Transverse colon (tissue), 4 donors: ENCODE measurements around the gene HAUS3. TPM values are rescaled to one million over a fixed set of nuclear protein-coding genes. Genes with fewer than 3 reads are reported as not detected.
"Not testable (repeated sequence)": the region's sequence is repeated elsewhere in the genome, so short reads cannot be mapped to it uniquely, and the experiment has no call there.

Experiments
- DNase-seq: peaks from one replicate; pipeline ENCODE4 v3.0.0-alpha.2; 2019
- H3K27ac ChIP-seq, 4 donors: fragments of 200-600 bp; sonication (generic); 2 replicates each; pipeline ENCODE4 v1.5.1; 2016 to 2018; ENCODE audit warnings: inconsistent platforms in 4 of 4
- H3K27me3 ChIP-seq: fragments of 200-600 bp; sonication (generic); 2 replicates; pipeline ENCODE4 v1.5.1; 2017; ENCODE audit warnings: inconsistent platforms
- H3K36me3 ChIP-seq, 4 donors: fragments of 200-600 bp; sonication (generic); 2 replicates each; pipeline ENCODE4 v1.5.1; 2017 to 2019; ENCODE audit warnings: inconsistent platforms in 4 of 4
- H3K4me1 ChIP-seq, 4 donors: fragments of 200-600 bp; sonication (generic); 2 replicates each; pipeline ENCODE4 v1.5.1; 2017 to 2020; ENCODE audit warnings: inconsistent platforms in 4 of 4
- H3K4me3 ChIP-seq, 4 donors: fragments of 200-600 bp; sonication (generic); 1 replicate in 1 of 4; 2 replicates in 3 of 4; pipeline versions ENCODE4 v1.5.1 to v1.6.1; 2017 to 2019; ENCODE audit warnings: inconsistent platforms in 4 of 4
- H3K9me3 ChIP-seq, 2 donors: fragments of 200-600 bp; sonication (generic); 2 replicates each; pipeline ENCODE4 v1.5.1; 2017 to 2019; ENCODE audit warnings: inconsistent platforms in 2 of 2
- EP300 ChIP-seq: sonication (generic); formaldehyde crosslinking; IDR thresholded peaks from one replicate; pipeline ENCODE4 v1.6.1; 2017; ENCODE audit warnings: antibody characterized with exemption, low read depth
- POLR2A ChIP-seq: fragments of 450-650 bp; IDR thresholded peaks from one replicate; pipeline ENCODE4 v1.6.1; 2016; ENCODE audit warnings: antibody characterized with exemption, mild to moderate bottlenecking, moderate library complexity
- POLR2AphosphoS5 ChIP-seq, 3 donors: sonication (generic); formaldehyde crosslinking; IDR thresholded peaks; one replicate each; pipeline ENCODE4 v1.6.1; 2016; ENCODE audit warnings: antibody characterized with exemption in 3 of 3
- WGBS, 2 donors: methylation state at CpG; one replicate each; pipeline ENCODE4 v1.1.5; 2018; ENCODE audit warnings: low coverage in 1 of 2; 5-methylcytosine and 5-hydroxymethylcytosine counted together
- in situ Hi-C, 4 donors: fragments of 200-750 bp; cut with MboI; loops; one replicate each; pipeline versions ENCODE4 v1.15.0 to v1.15.1; 2017; ENCODE audit warnings: low sequenced_read_pairs in 3 of 4, low pct_ligation_motif_present in 1 of 4, low pct_unique_long_range_greater_than_20kb in 1 of 4
- intact Hi-C: fragments of 100-400 bp; cut with DNase I; formaldehyde crosslinking; loops from one replicate; pipeline ENCODE4 v1.15.1; 2023; ENCODE audit warnings: low total_unique reads
- total RNA-seq, 4 donors: library from RNA; depleted of rRNA; stranded (reverse); fragments of >200 nt; gene quantifications; one replicate each; pipeline ENCODE4 v1.1.0, GENCODE V29; 2016
- TF ChIP-seq, protein P1 (sequence below), 5 experiments: fragments of 200-600 bp in 3 of 5; fragments of 450-650 bp in 2 of 5; sonication (generic) in 3 of 5; IDR thresholded peaks; 1 replicate in 2 of 5; 2 replicates in 3 of 5; pipeline ENCODE4 v1.5.1; 2016 to 2017; ENCODE audit warnings: antibody characterized with exemption in 5 of 5, inconsistent platforms in 3 of 5, mild to moderate bottlenecking in 2 of 5, moderate library complexity in 1 of 5

Gene HAUS3
- total RNA-seq, 4 donors from 2014 or later: 2.0 to 18.0 (median 11.3) TPM

DNA sequence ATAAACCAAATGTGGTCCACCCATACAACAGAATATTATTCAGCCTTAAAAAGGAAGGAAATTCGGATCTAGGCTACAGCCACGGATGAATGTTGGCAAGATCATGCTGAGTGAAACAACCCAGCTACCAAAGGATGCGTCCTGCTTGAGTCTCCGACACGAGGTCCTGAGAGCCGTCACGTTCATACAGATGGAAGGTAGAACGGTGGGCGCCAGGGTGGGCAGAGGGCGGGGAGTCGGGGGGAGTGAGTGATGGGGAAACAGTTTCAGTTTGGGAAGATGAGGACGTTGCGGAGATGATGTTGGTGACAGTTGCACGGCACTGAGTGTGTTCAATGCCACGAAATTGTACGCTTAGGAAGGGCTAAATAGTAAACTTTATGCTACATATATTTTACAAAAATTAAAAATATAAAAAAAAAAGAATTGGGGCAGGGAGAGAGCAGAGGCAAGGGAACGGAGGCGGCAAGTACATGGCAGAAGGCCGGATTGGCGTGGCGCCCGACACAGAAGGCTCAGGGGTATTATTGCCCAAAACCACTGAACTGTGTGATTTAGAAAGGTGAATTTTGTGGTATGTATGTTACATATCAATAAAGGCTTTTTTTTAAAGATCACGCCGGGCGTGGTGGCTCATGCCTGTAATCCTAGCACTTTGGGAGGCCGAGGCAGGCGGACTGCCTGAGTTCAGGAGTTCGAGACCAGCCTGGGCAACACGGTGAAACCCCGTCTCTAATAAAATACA is 34.8 kb upstream of the HAUS3 start:
- intact Hi-C loops (loop anchor here (5.0 kb wide), 1 partner anchor 56 kb away; no protein-coding TSS in a partner anchor), in situ Hi-C loops (loop anchor here in 1 of 4 donors (10.0 kb wide), 1 partner anchor 52 kb away; no protein-coding TSS in a partner anchor)
- DNase-seq: no peak
- H3K27ac ChIP-seq: no peak overlapping the region
- no peak overlapping the region for H3K4me3 ChIP-seq
- 90 to 94% methylated on average over 23 to 30 of the region's 30 CpGs for WGBS, 2 donors
- no peaks in the 10 kb centered on the region for H3K36me3 ChIP-seq
- H3K9me3 ChIP-seq: no peaks in the 10 kb centered on the region
- no peaks in the 10 kb centered on the region for H3K27me3 ChIP-seq
- TF ChIP-seq, protein P1, sequence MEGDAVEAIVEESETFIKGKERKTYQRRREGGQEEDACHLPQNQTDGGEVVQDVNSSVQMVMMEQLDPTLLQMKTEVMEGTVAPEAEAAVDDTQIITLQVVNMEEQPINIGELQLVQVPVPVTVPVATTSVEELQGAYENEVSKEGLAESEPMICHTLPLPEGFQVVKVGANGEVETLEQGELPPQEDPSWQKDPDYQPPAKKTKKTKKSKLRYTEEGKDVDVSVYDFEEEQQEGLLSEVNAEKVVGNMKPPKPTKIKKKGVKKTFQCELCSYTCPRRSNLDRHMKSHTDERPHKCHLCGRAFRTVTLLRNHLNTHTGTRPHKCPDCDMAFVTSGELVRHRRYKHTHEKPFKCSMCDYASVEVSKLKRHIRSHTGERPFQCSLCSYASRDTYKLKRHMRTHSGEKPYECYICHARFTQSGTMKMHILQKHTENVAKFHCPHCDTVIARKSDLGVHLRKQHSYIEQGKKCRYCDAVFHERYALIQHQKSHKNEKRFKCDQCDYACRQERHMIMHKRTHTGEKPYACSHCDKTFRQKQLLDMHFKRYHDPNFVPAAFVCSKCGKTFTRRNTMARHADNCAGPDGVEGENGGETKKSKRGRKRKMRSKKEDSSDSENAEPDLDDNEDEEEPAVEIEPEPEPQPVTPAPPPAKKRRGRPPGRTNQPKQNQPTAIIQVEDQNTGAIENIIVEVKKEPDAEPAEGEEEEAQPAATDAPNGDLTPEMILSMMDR (IDR thresholded peaks at IDR 0.05): no peak
- TF ChIP-seq POLR2AphosphoS5 (IDR thresholded peaks at IDR 0.05) (no peak), EP300 (no peak)
- no peaks in the 10 kb centered on the region for H3K4me1 ChIP-seq

DNA sequence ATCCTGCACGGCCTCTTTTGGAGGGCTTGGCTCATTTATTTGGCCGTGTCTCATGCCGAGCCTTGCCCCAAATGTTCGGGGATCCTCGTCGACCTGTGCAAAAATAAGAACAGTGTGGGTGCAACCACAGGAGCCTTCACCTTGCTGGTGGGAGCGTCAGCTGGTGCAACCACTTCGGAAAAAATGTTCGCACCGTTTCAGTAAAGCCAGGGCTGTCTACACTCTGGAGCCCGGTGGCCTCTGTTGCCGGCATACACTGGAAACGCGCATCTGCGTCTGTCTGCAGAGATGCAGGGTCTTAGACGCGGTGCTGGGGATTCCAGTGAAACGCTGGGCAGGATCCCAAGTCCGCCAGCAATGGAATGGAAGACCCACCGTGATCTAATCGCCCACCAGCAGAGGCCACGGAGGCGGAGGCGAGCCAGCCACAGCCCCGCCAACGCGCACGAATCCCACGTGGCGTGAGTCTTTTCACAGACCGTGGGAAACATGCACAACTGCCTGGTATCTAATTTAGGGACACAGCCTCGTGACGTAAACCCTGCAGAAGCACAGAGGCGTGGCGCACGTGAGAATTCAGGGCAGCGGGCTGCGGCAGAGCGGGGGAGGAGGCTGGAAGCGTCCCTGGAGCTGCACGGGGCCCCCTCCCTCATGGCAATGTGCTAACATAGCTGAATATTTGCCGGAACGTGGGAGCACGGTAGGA is 33.8 kb upstream of the HAUS3 start:
- DNase-seq: no peak
- intact Hi-C loops: loop anchor here (5.0 kb wide), 1 partner anchor 57 kb away; no protein-coding TSS in a partner anchor
- Histone ChIP-seq H3K9me3 (no peaks in the 10 kb centered on the region), H3K27ac (no peak overlapping the region), H3K36me3 (no peaks in the 10 kb centered on the region), H3K27me3 (no peaks in the 10 kb centered on the region), H3K4me1 (no peaks in the 10 kb centered on the region), H3K4me3 (no peak overlapping the region)
- in situ Hi-C loops: loop anchor here in 1 of 4 donors (10.0 kb wide), 1 partner anchor 51 kb away; no protein-coding TSS in a partner anchor
- TF ChIP-seq, protein P1 (IDR thresholded peaks at IDR 0.05): no peak
- TF ChIP-seq POLR2AphosphoS5 (IDR thresholded peaks at IDR 0.05): no peak
- no peak for TF ChIP-seq POLR2A
- no peak for TF ChIP-seq EP300
- WGBS, 2 donors: 90 to 97% methylated on average over 5 to 44 of the region's 44 CpGs

DNA sequence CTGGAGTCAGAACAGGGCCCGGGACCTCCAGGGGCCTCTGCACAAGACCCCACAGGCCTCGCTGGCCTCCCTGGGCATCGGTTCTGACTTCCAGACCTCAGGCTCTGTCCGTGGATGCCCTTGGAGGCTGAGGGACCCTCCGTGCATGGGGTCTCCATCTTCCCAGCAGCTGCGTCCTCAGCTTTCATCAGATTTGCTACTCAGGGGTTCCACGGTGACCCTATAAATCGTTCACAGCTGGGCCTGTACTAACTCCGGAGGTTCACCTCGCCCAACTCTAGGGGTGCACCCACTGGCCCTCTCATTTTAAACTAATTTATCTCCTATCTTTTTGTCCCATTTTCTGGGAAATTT is 33.1 kb upstream of the HAUS3 start:
- not testable (repeated sequence) for H3K9me3 ChIP-seq, H3K4me1 ChIP-seq, H3K27me3 ChIP-seq, H3K4me3 ChIP-seq, H3K36me3 ChIP-seq, H3K27ac ChIP-seq, DNase-seq
- 89 to 97% methylated on average over 4 to 10 of the region's 10 CpGs for WGBS, 2 donors
- in situ Hi-C loops: loop anchor here in 1 of 4 donors (10.0 kb wide), 1 partner anchor 50 kb away; no protein-coding TSS in a partner anchor
- intact Hi-C loops: loop anchor here (5.0 kb wide), 1 partner anchor 57 kb away; no protein-coding TSS in a partner anchor

DNA sequence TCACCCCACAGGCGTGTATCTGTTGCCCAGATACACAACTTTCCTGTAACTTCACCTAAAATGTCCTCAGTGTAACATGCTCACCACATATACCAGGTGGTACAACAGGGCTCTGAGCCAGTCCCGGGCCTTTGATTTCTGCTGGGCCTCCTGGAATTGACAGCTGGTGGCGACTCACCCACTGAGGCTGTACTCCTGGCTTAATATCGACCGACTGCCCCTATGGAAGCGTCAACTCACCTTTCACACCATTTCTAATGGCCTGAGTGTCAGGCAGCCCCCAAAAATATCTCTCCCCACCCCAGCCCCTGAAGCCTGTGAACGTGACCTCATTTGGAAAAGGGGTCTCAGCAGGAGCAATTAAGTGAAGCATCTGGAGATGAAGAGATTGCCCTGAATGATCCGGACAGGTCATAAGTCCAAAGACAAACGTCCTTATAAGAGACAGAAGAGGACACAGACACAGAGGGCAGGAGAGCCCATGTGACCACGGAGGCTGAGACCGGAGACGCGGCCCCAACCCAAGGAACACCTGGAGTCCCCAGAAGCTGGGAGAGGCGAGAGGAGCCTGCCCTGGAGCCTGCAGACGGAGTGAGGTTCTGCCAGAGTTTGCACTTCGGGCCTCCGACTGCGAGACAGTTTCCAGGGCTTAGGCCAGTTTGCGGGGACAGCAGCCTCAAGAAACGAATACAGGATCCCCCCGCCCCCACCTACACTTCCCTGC is 32.6 kb upstream of the HAUS3 start:
- Histone ChIP-seq H3K36me3 (no peaks in the 10 kb centered on the region), H3K4me1 (no peaks in the 10 kb centered on the region), H3K27me3 (no peaks in the 10 kb centered on the region), H3K9me3 (no peaks in the 10 kb centered on the region), H3K27ac (no peak overlapping the region), H3K4me3 (no peak overlapping the region)
- WGBS, 2 donors: 80 to 90% methylated on average over 2 to 21 of the region's 21 CpGs
- intact Hi-C loops: loop anchor here (5.0 kb wide), 1 partner anchor 58 kb away; no protein-coding TSS in a partner anchor
- no peak for TF ChIP-seq EP300
- no peak for TF ChIP-seq POLR2A
- TF ChIP-seq, protein P1 (IDR thresholded peaks at IDR 0.05): no peak
- TF ChIP-seq POLR2AphosphoS5 (IDR thresholded peaks at IDR 0.05): no peak
- in situ Hi-C loops: loop anchor here in 1 of 4 donors (10.0 kb wide), 1 partner anchor 50 kb away; no protein-coding TSS in a partner anchor
- DNase-seq: no peak
